ENCODE measurements around the gene RTN4RL2.

Gene RTN4RL2

GRCh38 chr11:57462597-57462996 is 2.3 kb downstream of the RTN4RL2 start:
- no peak for DNase-seq (ENCODE audit: low read depth)

GRCh38 chr11:57463671-57464538 is 3.6 kb downstream of the RTN4RL2 start:
- no peak for DNase-seq (ENCODE audit: low read depth)

GRCh38 chr11:57464539-57465181 is 4.3 kb downstream of the RTN4RL2 start:
- DNase-seq (ENCODE audit: low read depth) = peak; percentile 33

- DNase-seq (ENCODE audit: low read depth) = no peak
Observed at GRCh38 chr11:57466680-57467079, 6.4 kb downstream of the RTN4RL2 start.

GRCh38 chr11:57467508-57468157 is 7.3 kb downstream of the RTN4RL2 start:
- DNase-seq (ENCODE audit: low read depth) = no peak

GRCh38 chr11:57468276-57468675 is 7.9 kb downstream of the RTN4RL2 start:
- no peak for DNase-seq (ENCODE audit: low read depth)

GRCh38 chr11:57469268-57469667 is 8.9 kb downstream of the RTN4RL2 start:
- no peak for DNase-seq (ENCODE audit: low read depth)

GRCh38 chr11:57471496-57471895 is 11.2 kb downstream of the RTN4RL2 start:
- no peak for DNase-seq (ENCODE audit: low read depth)

- no peak for DNase-seq (ENCODE audit: low read depth)
Observed at GRCh38 chr11:57473285-57473841, 13.0 kb downstream of the RTN4RL2 start.

GRCh38 chr11:57474017-57474802 is 13.9 kb downstream of the RTN4RL2 start:
- no peak for DNase-seq (ENCODE audit: low read depth)

GRCh38 chr11:57474803-57475115 is 14.4 kb downstream of the RTN4RL2 start:
- no peak for DNase-seq (ENCODE audit: low read depth)

- DNase-seq (ENCODE audit: low read depth) = no peak
Observed at GRCh38 chr11:57475191-57475590, 14.9 kb downstream of the RTN4RL2 start.

GRCh38 chr11:57475671-57476046 is 15.3 kb downstream of the RTN4RL2 start:
- DNase-seq (ENCODE audit: low read depth) = no peak

GRCh38 chr11:57476047-57476756 is 15.9 kb downstream of the RTN4RL2 start:
- no peak for DNase-seq (ENCODE audit: low read depth)

- no peak for DNase-seq (ENCODE audit: low read depth)
Observed at GRCh38 chr11:57476757-57477506, 16.6 kb downstream of the RTN4RL2 start.

GRCh38 chr11:57477507-57478189 is 17.3 kb downstream of the RTN4RL2 start:
- no peak for DNase-seq (ENCODE audit: low read depth)

- no peak for DNase-seq (ENCODE audit: low read depth)
Observed at GRCh38 chr11:57479021-57479663, 18.8 kb downstream of the RTN4RL2 start.

GRCh38 chr11:57479911-57480310 is 19.6 kb downstream of the RTN4RL2 start:
- no peak for DNase-seq (ENCODE audit: low read depth)

GRCh38 chr11:57480409-57481137 is 20.2 kb downstream of the RTN4RL2 start:
- peak; percentile 43 for DNase-seq (ENCODE audit: low read depth)

All from amniotic epithelial cell (primary cell).